GM12878 (cell line): ENCODE results near the gene FANK1. TPM values are rescaled to one million over a fixed set of nuclear protein-coding genes. Genes with fewer than 3 reads are reported as not detected.

Experiments
- NR2C2 ChIP-seq: IDR thresholded peaks from 2 replicates; pipeline ENCODE4 v1.6.1; 2011; ENCODE audit warnings: borderline replicate concordance, low read depth; ENCODE audit not compliant: control insufficient read depth, insufficient read length
- RBBP5 ChIP-seq: fragments of 200-600 bp; sonication (generic); conservative IDR thresholded peaks from 2 replicates; pipeline ENCODE4 v1.6.1; 2016
- RELA ChIP-seq: fragments of 450-650 bp; IDR thresholded peaks from 2 replicates; pipeline ENCODE4 v1.8.0; 2014; ENCODE audit warnings: borderline replicate concordance; ENCODE audit not compliant: partially characterized antibody
- SP1 ChIP-seq: IDR thresholded peaks from one replicate; pipeline ENCODE4 v1.6.1; 2011; ENCODE audit warnings: low read depth, low read length
- TCF3 ChIP-seq: IDR thresholded peaks from 2 replicates; pipeline ENCODE4 v1.6.1; 2012; ENCODE audit warnings: low read depth, mild to moderate bottlenecking, low read length, borderline replicate concordance; ENCODE audit not compliant: insufficient read depth
- USF2 ChIP-seq: IDR thresholded peaks from 2 replicates; pipeline ENCODE4 v1.6.1; 2011; ENCODE audit warnings: low read depth, low read length, improper control_type of control experiment, borderline replicate concordance
- YBX1 ChIP-seq: fragments of 450-650 bp; IDR thresholded peaks from 2 replicates; pipeline ENCODE4 v1.6.1; 2016; ENCODE audit warnings: antibody characterized with exemption
- ZNF687 ChIP-seq: fragments of 450-650 bp; IDR thresholded peaks from 2 replicates; pipeline ENCODE4 v1.6.1; 2017; ENCODE audit warnings: mild to moderate bottlenecking, moderate library complexity
- polyA plus RNA-seq, 11 experiments: library from polyadenylated mRNA; depleted of rRNA in 4 of 11; unstranded in 6 of 11; stranded (reverse) in 5 of 11; fragments of >200 nt; fragmentation: Nextera tagmentation in 4 of 11; fragmentation: Illumina TruSeq in 1 of 11; extraction: Ambion mirVana in 4 of 11; extraction: Trizol in 1 of 11; gene quantifications; 1 replicate in 1 of 11; 2 replicates in 10 of 11; pipeline versions ENCODE4 v1.2.1 to v1.2.3, GENCODE V29; 2011 to 2016; ENCODE audit warnings: inconsistent platforms in 2 of 11, missing spikeins in 2 of 11, low read depth in 1 of 11
- total RNA-seq, 4 experiments: library from RNA; depleted of rRNA in 3 of 4; stranded (reverse); fragments of >200 nt in 3 of 4; fragmentation: Illumina TruSeq in 1 of 4; extraction: Trizol in 1 of 4; gene quantifications; 2 replicates each; pipeline versions ENCODE4 v1.2.1 to v1.2.3, GENCODE V29; 2013 to 2021
- TF ChIP-seq, protein P1 (sequence below): fragments of 450-650 bp; IDR thresholded peaks from 2 replicates; pipeline ENCODE4 v1.6.1; 2016; ENCODE audit warnings: mild to moderate bottlenecking
- TF ChIP-seq, protein P2 (sequence below): IDR thresholded peaks from 2 replicates; pipeline ENCODE4 v1.6.1; 2012; ENCODE audit warnings: low read depth, low read length, improper control_type of control experiment

The FANK1 gene
- total and polyA plus RNA-seq, 10 of the 15 experiments (the other 5 are each of a cell fraction or from before 2014, with no cell fraction given), result 0.07 to 0.16 (median 0.13) TPM; not detected in 6

DNA sequence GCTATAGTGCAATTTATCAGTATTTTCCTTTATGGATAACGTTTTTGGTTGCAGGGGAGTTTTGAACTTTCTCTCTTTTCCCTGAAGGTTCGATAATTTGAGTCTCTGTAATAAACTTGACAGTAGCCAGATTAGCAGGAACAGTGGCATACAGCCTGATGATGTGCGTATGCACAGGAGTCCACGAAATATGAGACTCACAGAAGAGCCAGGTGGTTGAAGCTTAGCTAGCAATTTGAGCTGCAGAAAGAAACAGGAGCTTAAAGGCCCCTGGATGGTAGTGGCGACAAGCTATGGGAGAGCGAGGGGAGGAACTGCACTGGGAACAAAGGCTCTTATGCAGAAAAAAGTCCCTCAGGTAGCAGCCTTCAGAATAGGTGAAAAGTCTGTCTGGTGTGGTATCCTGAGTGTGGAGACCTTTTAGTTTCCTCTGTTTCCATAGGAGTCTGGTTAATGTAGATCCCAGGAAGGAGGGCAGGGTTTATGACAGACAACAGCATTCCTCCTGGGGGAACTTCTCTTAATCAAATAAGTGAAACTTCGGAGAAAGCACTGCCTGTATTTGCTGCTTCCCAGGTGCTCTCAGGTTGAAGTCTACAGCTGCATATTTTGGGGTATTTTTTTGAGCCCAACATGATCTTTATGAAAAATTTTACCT, 32.7 kb downstream of the FANK1 start (continued):
- TF ChIP-seq, protein P1, sequence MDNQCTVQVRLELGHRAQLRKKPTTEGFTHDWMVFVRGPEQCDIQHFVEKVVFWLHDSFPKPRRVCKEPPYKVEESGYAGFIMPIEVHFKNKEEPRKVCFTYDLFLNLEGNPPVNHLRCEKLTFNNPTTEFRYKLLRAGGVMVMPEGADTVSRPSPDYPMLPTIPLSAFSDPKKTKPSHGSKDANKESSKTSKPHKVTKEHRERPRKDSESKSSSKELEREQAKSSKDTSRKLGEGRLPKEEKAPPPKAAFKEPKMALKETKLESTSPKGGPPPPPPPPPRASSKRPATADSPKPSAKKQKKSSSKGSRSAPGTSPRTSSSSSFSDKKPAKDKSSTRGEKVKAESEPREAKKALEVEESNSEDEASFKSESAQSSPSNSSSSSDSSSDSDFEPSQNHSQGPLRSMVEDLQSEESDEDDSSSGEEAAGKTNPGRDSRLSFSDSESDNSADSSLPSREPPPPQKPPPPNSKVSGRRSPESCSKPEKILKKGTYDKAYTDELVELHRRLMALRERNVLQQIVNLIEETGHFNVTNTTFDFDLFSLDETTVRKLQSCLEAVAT, result no peak
- TF ChIP-seq YBX1 (no peak), TCF3 (no peak), SP1 (no peak), RBBP5 (no peak), RELA (no peak), USF2 (no peak), NR2C2 (no peak), ZNF687 (no peak)
- TF ChIP-seq, protein P2, sequence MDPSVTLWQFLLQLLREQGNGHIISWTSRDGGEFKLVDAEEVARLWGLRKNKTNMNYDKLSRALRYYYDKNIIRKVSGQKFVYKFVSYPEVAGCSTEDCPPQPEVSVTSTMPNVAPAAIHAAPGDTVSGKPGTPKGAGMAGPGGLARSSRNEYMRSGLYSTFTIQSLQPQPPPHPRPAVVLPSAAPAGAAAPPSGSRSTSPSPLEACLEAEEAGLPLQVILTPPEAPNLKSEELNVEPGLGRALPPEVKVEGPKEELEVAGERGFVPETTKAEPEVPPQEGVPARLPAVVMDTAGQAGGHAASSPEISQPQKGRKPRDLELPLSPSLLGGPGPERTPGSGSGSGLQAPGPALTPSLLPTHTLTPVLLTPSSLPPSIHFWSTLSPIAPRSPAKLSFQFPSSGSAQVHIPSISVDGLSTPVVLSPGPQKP, result no peak
